SK-N-SH (cell line): ENCODE results near the gene CFAP43.

Source experiments
- ELF1 ChIP-seq: IDR thresholded peaks from 2 replicates; pipeline ENCODE4 v1.4.0; 2012
- EZH2phosphoT487 ChIP-seq: fragments of 200-600 bp; sonication (generic); IDR thresholded peaks from 2 replicates; pipeline ENCODE4 v1.6.1; 2017; ENCODE audit warnings: low read depth, mixed run types, mild to moderate bottlenecking, antibody characterized with exemption, moderate library complexity, borderline replicate concordance
- JUND ChIP-seq: IDR thresholded peaks from 2 replicates; pipeline ENCODE4 v1.4.0; 2012
- MXI1 ChIP-seq: IDR thresholded peaks from 2 replicates; pipeline ENCODE4 v1.6.1; 2012; ENCODE audit warnings: mild to moderate bottlenecking, low read depth, low read length, improper control_type of control experiment
- POLR2AphosphoS5 ChIP-seq: IDR thresholded peaks from 2 replicates; pipeline ENCODE4 v1.6.1; 2012; ENCODE audit warnings: low read depth, low read length
- TEAD4 ChIP-seq: IDR thresholded peaks from 2 replicates; pipeline ENCODE4 v1.4.0; 2012; ENCODE audit warnings: mild to moderate bottlenecking, borderline replicate concordance; ENCODE audit not compliant: insufficient read depth
- YY1 ChIP-seq: IDR thresholded peaks from 2 replicates; pipeline ENCODE4 v1.4.0; 2012; ENCODE audit warnings: low read depth, mild to moderate bottlenecking
- TF ChIP-seq, protein P1 (sequence below): fragments of 200-600 bp; sonication (generic); IDR thresholded peaks from 2 replicates; pipeline ENCODE4 v1.6.1; 2017; ENCODE audit warnings: antibody characterized with exemption, mild to moderate bottlenecking, moderate library complexity

DNA sequence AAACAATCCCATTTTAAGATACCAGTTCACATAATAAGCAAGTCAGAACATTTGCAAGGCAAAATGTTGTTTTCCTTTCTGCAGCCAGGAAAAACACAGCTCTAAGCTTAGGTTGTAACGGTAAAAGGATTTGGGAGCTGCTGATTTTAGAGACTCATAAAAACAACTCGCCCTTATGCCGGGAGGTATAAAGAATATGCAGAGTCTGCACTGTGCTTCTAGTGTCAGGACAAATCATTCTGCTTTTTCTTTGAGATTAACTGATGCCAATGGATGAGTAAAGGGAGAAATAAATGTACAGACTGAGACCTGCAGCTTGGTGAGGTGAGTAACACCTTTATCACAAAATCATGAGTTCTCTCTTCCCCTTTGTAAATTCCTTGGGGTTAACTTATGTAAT is 112.2 kb downstream of the CFAP43 start:
- TF ChIP-seq POLR2AphosphoS5 (no peak), EZH2phosphoT487 (no peak), YY1 (no peak), JUND (no peak), ELF1 (no peak), MXI1 (no peak), TEAD4 (no peak)
- TF ChIP-seq, protein P1, sequence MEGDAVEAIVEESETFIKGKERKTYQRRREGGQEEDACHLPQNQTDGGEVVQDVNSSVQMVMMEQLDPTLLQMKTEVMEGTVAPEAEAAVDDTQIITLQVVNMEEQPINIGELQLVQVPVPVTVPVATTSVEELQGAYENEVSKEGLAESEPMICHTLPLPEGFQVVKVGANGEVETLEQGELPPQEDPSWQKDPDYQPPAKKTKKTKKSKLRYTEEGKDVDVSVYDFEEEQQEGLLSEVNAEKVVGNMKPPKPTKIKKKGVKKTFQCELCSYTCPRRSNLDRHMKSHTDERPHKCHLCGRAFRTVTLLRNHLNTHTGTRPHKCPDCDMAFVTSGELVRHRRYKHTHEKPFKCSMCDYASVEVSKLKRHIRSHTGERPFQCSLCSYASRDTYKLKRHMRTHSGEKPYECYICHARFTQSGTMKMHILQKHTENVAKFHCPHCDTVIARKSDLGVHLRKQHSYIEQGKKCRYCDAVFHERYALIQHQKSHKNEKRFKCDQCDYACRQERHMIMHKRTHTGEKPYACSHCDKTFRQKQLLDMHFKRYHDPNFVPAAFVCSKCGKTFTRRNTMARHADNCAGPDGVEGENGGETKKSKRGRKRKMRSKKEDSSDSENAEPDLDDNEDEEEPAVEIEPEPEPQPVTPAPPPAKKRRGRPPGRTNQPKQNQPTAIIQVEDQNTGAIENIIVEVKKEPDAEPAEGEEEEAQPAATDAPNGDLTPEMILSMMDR = no peak
